Stimulated activated CD4-positive, alpha-beta T cell treated with anti-CD3 and anti-CD28 coated beads, Interleukin-1b, Interleukin-23, amount 100 ng/mL, for 48 hours (primary cell): ENCODE results near the gene CDH11.

Experiments used
- DNase-seq: peaks from one replicate; pipeline ENCODE4 v3.0.0-alpha.2; 2020

Gene CDH11

GRCh38 chr16:65068151-65068740, 53.6 kb downstream of the CDH11 start:
- DNase-seq = no peak

DNA sequence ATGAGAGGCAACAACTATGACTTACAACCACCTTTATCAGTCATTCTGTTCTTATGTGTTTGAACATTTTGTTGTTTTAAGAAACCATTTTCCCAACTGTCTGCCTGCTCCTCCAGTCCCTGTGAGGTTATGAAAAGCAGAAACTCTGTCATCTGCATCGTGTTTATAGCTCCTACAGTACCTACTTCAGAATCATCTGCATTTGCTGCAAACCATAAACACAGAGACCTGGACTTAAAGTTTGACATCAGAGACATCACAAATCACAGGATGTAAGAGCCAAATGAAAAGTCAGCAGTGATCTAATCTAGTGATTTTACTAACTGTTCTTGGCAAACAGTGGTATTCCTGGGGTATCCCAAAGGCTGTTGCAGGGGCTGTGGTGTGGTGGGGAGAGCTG, 55.2 kb downstream of the CDH11 start:
- no peak for DNase-seq

- DNase-seq = no peak
These were observed 56.8 kb downstream of the CDH11 start for GRCh38 chr16:65065031-65065430.

GRCh38 chr16:65064131-65064530, 57.7 kb downstream of the CDH11 start:
- DNase-seq = no peak

GRCh38 chr16:65062736-65063583, 58.9 kb downstream of the CDH11 start:
- DNase-seq = no peak

DNA sequence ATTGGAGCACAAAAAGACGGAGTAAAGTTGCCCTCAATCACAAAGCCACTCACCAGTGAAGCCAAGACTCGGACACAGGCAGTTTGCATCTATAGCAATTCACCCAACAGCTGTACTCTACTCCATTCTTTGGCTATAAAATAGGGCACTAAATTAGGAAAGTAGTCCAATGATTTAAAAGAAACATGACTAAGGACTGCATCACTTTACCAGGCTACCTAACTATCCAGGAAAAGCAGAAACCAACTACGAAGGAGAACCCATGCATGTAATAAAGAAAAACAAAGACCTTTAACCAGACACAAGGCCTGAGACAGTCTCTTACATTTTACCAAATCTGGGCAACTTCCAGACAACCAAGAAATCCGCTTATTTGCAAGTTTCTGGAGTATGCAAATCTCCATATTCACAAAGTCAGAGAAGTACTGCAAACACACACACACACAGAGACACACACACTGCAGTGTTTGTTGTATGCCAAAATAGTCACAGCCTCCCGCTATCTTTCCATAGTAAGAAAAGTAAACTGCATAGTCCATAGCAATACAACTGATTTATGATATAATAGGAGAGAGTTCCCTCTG, 59.8 kb downstream of the CDH11 start:
- no peak for DNase-seq

DNA sequence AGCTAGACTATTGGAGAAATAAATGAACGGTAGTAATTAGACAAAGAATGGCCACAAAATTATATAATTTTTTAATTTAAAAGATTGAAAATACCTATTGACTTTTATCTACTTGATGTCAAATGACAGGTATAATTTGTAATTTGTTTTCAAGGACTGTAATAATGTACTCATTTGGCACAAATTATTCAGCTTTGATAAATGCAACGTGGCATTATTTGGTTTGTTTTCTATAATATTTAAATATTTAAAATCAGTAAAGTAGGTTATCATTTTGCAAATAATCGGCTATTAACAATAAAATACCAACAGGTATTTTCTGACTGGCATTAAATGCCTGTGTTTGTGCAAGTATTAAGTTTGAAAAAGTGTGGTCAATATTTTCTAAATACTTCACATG, 60.6 kb downstream of the CDH11 start:
- no peak for DNase-seq

DNA sequence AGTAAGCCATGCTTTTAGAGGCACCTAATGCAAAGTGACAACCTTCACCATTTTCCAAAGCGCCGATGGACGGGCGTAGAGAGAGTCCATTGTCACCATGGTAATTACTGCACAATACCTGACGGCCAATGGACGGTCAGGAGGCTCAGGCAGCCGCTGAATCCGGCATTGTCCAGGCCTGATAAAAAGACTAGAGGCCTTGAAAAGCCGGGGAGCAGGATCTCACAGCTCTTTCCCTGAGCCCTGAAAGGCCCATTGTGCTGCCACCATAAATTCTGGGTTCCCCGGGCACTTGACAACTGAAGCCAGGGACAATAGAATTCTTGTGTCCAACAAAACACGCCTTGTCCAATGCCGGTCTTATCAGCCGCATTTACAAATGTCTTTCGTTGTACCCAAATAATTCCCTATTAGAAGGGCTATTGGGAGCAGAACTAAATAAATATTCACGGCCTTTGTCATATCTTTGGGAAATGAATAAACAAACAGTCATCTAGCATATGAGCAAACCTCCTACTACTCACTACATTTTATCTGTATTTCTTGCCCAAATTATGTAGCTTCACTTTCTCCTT, 62.4 kb downstream of the CDH11 start:
- no peak for DNase-seq

DNA sequence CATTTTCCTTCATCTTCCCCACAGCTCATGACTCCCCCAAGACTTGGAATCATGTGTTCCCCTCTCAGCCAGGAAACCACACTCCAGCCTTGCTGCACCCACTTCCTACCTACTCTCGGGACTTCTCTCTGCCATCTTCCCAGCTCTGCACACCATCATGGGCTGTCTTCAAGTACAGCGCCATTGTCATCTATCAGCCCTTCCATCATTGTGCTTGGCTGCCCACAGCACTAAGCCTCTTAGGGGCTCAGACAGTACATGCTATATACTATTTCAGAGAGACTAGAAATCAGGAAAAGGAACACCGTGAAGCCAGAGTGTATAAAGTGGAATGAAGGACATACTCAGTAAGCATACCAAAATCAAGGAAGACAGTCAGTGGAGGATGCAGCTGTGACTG, 64.7 kb downstream of the CDH11 start:
- DNase-seq = no peak

- DNase-seq = no peak
These were observed 67.4 kb downstream of the CDH11 start for GRCh38 chr16:65054457-65054856.

- no peak for DNase-seq
These were observed 72.2 kb downstream of the CDH11 start for GRCh38 chr16:65049679-65050078.

GRCh38 chr16:65045961-65046360, 75.9 kb downstream of the CDH11 start:
- no peak for DNase-seq

DNA sequence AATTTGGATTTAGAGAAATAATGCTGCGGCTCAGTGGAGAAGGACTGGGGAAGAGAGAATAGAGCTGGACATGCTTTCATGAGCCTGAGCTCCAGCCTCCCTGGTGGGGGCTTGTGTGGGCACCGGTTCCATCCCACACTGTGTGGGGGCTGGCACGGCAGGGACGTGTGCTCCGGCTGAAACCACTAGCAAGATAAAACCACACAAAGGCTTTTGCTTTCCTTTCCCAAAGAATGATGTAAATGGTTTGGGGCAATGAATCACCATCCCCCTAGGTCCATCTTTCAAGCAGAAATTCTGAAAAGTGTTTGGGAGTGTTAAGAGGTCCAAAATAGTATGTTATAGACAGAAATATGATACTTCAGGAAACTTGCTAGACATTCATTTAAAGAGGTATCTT, 77.0 kb downstream of the CDH11 start:
- no peak for DNase-seq

- no peak for DNase-seq
These were observed 77.8 kb downstream of the CDH11 start for GRCh38 chr16:65044026-65044425.

DNA sequence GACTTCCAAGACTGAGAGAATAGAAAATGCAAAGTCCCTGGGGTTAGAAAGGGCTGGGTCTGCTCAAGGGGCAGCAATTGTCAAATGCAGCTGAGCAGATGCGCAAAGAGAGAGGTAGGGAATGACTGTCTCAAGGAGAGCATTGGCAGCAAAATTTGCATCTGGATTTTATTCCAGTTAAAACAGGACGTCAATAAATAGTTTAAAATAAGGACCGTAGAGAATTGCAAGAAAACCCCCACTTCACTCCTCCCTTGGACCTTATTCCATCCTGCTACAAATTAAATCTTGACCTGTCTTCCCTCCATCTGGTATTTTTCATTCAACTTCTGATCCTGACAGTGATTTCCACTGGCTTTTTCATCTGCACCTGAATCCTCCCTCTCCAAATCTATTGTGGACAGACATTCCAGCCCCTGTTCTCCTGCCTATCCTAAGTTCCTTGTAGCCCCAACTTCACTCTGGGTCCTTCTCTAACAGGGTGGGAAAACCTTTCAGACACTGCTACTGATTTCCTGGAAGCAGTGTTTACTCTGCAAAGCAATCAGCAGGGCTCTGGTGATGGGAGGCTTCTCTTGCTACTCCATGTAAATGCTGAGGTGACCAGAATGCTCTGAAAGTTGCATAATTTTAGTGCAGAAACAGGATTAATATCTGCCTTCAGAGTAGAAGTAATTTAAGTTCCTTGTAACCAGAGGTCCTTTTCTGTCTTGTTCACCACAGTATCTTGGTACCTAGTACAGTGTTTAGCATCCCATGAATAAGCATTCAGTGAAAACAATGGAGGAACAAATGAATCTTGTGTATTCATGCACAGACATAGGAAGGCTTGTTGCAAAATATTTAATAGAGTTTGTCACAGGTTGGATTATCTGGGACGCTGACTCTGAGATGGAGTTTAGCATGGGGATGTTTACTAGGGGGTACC, 79.2 kb downstream of the CDH11 start:
- DNase-seq = no peak

- DNase-seq = no peak
These were observed 80.2 kb downstream of the CDH11 start for GRCh38 chr16:65041667-65042066.

DNA sequence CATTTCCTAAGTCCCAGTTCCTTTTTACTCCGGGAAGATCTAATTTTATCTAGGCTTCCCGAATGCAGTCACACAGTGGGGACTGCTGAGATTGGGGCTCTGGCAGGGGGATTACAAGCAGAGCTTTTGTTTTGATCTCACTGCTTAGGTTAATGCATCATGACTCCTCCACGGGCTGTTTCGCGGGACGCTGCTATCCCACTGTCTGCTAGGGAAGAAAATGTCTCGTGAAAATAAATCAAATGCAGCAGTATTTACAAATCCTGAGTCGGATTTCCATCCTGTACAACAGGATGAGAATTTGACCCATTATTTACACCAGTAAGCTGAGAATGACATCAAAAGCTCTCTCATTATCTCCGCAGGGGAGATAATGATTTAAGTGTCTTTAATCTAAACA, 83.8 kb downstream of the CDH11 start:
- DNase-seq = no peak

- no peak for DNase-seq
These were observed 84.3 kb downstream of the CDH11 start for GRCh38 chr16:65037556-65037955.

- no peak for DNase-seq
These were observed 86.9 kb downstream of the CDH11 start for GRCh38 chr16:65034915-65035314.

GRCh38 chr16:65032387-65032786, 89.5 kb downstream of the CDH11 start:
- DNase-seq = no peak

DNA sequence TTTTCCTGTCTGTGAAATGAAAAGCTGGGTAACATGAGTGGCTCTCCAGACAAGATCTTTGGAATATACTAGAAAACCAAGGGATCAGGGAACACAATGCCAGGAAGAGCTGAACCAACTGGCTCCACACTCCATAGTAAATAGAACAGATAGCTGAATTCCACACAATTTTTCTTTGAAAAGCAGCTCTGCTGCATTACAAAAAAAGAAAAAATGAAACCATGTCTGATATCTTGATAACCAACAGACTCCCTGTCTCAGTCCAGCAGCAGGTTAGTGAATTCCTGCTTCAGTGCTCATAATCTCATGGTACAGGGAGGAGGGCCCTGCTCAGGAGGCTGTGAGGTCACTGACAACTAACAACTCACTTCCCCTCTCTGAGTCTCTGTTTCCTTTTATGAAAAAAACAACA, 97.1 kb downstream of the CDH11 start:
- no peak for DNase-seq

DNA sequence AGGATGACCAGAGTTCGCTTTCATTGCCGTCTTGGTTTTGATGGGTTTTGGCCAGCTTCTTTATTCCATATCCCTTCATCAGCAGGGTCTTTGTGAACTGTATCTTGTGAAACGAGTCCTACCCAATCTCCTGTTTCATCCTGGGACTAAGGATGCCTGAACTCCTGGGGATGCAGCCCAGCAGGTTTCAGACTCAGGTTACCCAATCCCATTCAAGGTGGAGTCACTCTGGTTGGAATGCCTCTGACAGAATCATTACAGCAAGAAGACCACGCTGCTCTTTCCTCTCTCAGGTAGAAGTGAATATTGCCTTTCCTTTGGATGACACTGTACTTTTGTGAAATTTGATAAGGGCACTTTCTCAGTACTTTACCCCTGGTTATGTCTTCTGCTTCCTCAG, 98.1 kb downstream of the CDH11 start:
- no peak for DNase-seq
